WI38 (cell line): Measurements from ENCODE around the gene KCTD17.

Source experiments
- H3K4me3 ChIP-seq: 2 replicates; pipeline ENCODE4 v1.5.1; 2011; ENCODE audit warnings: low read depth, mild to moderate bottlenecking, control low read depth, low read length
- CTCF ChIP-seq: IDR thresholded peaks from 2 replicates; pipeline ENCODE4 v1.5.1; 2012; ENCODE audit warnings: low read depth, mild to moderate bottlenecking, control low read depth, low read length

The KCTD17 gene

GRCh38 chr22:37021041-37021440, 30.5 kb upstream of the KCTD17 start:
- no peak for TF ChIP-seq CTCF
- no peak overlapping the region for H3K4me3 ChIP-seq

GRCh38 chr22:37021710-37022482, 29.6 kb upstream of the KCTD17 start:
- H3K4me3 ChIP-seq: no peak overlapping the region
- peak; percentile 82 for TF ChIP-seq CTCF

GRCh38 chr22:37022483-37023337, 28.8 kb upstream of the KCTD17 start:
- no peak overlapping the region for H3K4me3 ChIP-seq
- TF ChIP-seq CTCF: no peak

- TF ChIP-seq CTCF: no peak
- H3K4me3 ChIP-seq: no peak overlapping the region
Measured at GRCh38 chr22:37023743-37024338, 27.7 kb upstream of the KCTD17 start.

- H3K4me3 ChIP-seq: no peak overlapping the region
- no peak for TF ChIP-seq CTCF
Measured at GRCh38 chr22:37024339-37025157, 27.0 kb upstream of the KCTD17 start.

- H3K4me3 ChIP-seq: no peak overlapping the region
- TF ChIP-seq CTCF: no peak
Measured at GRCh38 chr22:37025500-37026070, 26.0 kb upstream of the KCTD17 start.
